ENCODE data around the gene PARD3B. TPM values are rescaled to one million over a fixed set of nuclear protein-coding genes. Genes with fewer than 3 reads are reported as not detected.

The PARD3B gene
- total and polyA plus RNA-seq, 2 of the 4 experiments (the other 2 are of a cell fraction) = 3.3 to 15.6 TPM

- WGBS, 2 experiments (ENCODE audit: extremely low coverage in 2 of 2, insufficient read length in 1 of 2) = no CpG with 5 or more reads among the region's 3 CpGs
- Histone ChIP-seq H3K4ac (ENCODE audit: low read depth, low read length) (no peak overlapping the region), H2AK5ac (ENCODE audit: low read depth, low read length) (no peak overlapping the region), H3K18ac (ENCODE audit: low read depth, low read length) (no peak overlapping the region), H3K4me2 (ENCODE audit: low read depth, low read length) (no peak overlapping the region), H2BK5ac (ENCODE audit: low read depth, low read length, poor library complexity, severe bottlenecking) (no peak overlapping the region), H3K27ac (ENCODE audit: insufficient read depth, low read length) (no peak overlapping the region), H4K20me1 (ENCODE audit: insufficient read depth, low read length) (no peaks in the 10 kb centered on the region), H3K9me3 (ENCODE audit: control insufficient read depth, insufficient read depth, low read length) (peaks cover 4% of the 10 kb centered on the region), H3K56ac (ENCODE audit: extremely low read depth, insufficient read depth, low read length) (no peak overlapping the region), H2BK15ac (ENCODE audit: low read depth, low read length) (no peak overlapping the region), H2AFZ (replicated peaks; ENCODE audit: low read length, poor library complexity) (no peak overlapping the region), H3K4me3 (ENCODE audit: insufficient read depth, low read depth, low read length) (no peak overlapping the region), H3K23ac (ENCODE audit: low read depth, low read length) (no peak overlapping the region), H4K91ac (ENCODE audit: insufficient read depth, low read depth, low read length) (no peak overlapping the region), H4K8ac (ENCODE audit: low read depth in 2 of 2, low read length in 2 of 2) (no peak overlapping the region), H2BK20ac (ENCODE audit: low read depth, low read length) (no peak overlapping the region), H3K9me1 (ENCODE audit: insufficient read depth, low read length) (no peaks in the 10 kb centered on the region), H3K36me3 (ENCODE audit: control insufficient read depth, insufficient read depth, low read length) (no peaks in the 10 kb centered on the region), H2BK120ac (ENCODE audit: low read depth, low read length) (no peak overlapping the region), H2AK9ac (replicated peaks; ENCODE audit: low read depth, low read length, poor library complexity) (no peak overlapping the region), H3K79me1 (ENCODE audit: low read depth in 1 of 2, low read length in 2 of 2) (no peaks in the 10 kb centered on the region), H3K14ac (replicated peaks; ENCODE audit: low read depth, low read length) (no peak overlapping the region), H4K5ac (ENCODE audit: low read depth, low read length) (no peak overlapping the region), H3K27me3 (ENCODE audit: control insufficient read depth, insufficient read depth, low read length) (no peaks in the 10 kb centered on the region), H3K4me1 (ENCODE audit: control insufficient read depth, insufficient read depth, low read length) (no peaks in the 10 kb centered on the region), H3K9ac (ENCODE audit: low read depth, low read length) (no peak overlapping the region)
- ATAC-seq (ENCODE audit: low read depth) (no peak), DNase-seq (no peak)
- BruUV-seq (replicated peaks) = no TSS peak
- dilution Hi-C loops (cut with HindIII; ENCODE audit: low sequenced_read_pairs, unreplicated experiment) = no loop called here
- in situ Hi-C loops (cut with MboI; ENCODE audit: low sequenced_read_pairs) = no loop called here
- ChIA-PET CTCF (interaction anchor here (0.6 kb wide), 1 partner anchor 145 kb away, joined by 3 read pairs; no protein-coding TSS in a partner anchor), POLR2A (ENCODE audit: unreplicated experiment) (no interaction called here)
- intact Hi-C loops (cut with micrococcal nuclease) = no loop called here
- no peak for TF ChIP-seq RFX5 (IDR thresholded peaks at IDR 0.05; ENCODE audit: low read depth, low read length)
- TF ChIP-seq SMC3 (IDR thresholded peaks at IDR 0.05; ENCODE audit: low read depth, low read length) = no peak
- TF ChIP-seq USF2 (IDR thresholded peaks at IDR 0.05; ENCODE audit: low read depth, low read length) = no peak
- no peak for TF ChIP-seq BHLHE40 (IDR thresholded peaks at IDR 0.05; ENCODE audit: low read depth, low read length)
- TF ChIP-seq FOS (IDR thresholded peaks at IDR 0.05; ENCODE audit: low read depth, low read length) = no peak
- no peak for TF ChIP-seq MXI1 (IDR thresholded peaks at IDR 0.05; ENCODE audit: borderline replicate concordance, low read depth, low read length)
- TF ChIP-seq NFE2L2 (IDR thresholded peaks at IDR 0.05; ENCODE audit: low read depth, low read length) = no peak
- TF ChIP-seq POLR2A (IDR thresholded peaks at IDR 0.05; ENCODE audit: low read depth, low read length) = no peak
- TF ChIP-seq RAD21 (IDR thresholded peaks at IDR 0.05; ENCODE audit: low read length) = no peak
- no peak for TF ChIP-seq MAFK (IDR thresholded peaks at IDR 0.05; ENCODE audit: low read depth, low read length)
- no peak for TF ChIP-seq CEBPB (IDR thresholded peaks at IDR 0.05; ENCODE audit: low read depth, low read length)
These were observed 29.9 kb upstream of the PARD3B start for GRCh38 chr2:204515416-204515815.
